K562 (cell line): ENCODE data around the gene E2F2. TPM values are rescaled to one million over a fixed set of nuclear protein-coding genes. Genes with fewer than 3 reads are reported as not detected.
A peak's percentile ranks its signal among the peaks of the same experiment; 100 is the strongest.

Experiments used
- CBX1 ChIP-seq: sonication (generic); IDR thresholded peaks from 2 replicates; pipeline ENCODE4 v1.6.1; 2016; ENCODE audit warnings: antibody characterized with exemption, low read depth, mild to moderate bottlenecking
- EP400 ChIP-seq: fragments of 450-650 bp; IDR thresholded peaks from 2 replicates; pipeline ENCODE4 v1.6.1; 2017; ENCODE audit warnings: antibody characterized with exemption, mild to moderate bottlenecking, moderate library complexity
- KAT2B ChIP-seq: IDR thresholded peaks from one replicate; pipeline ENCODE4 v1.6.1; 2012; ENCODE audit warnings: low read depth, mild to moderate bottlenecking, control low read depth, inconsistent platforms, low read length, moderate library complexity
- MIER1 ChIP-seq: fragments of 450-650 bp; IDR thresholded peaks from 2 replicates; pipeline ENCODE4 v1.6.1; 2016; ENCODE audit warnings: antibody characterized with exemption, mild to moderate bottlenecking, low read depth
- MTA3 ChIP-seq: fragments of 450-650 bp; formaldehyde crosslinking; IDR thresholded peaks from 2 replicates; pipeline ENCODE4 v1.6.1; 2017; ENCODE audit warnings: mild to moderate bottlenecking, borderline replicate concordance
- PHF20 ChIP-seq: fragments of 450-650 bp; IDR thresholded peaks from 2 replicates; pipeline ENCODE4 v1.6.1; 2018; ENCODE audit not compliant: partially characterized antibody
- POLR3G ChIP-seq: IDR thresholded peaks from 2 replicates; pipeline ENCODE4 v1.6.1; 2011; ENCODE audit not compliant: insufficient read length, insufficient replicate concordance; ENCODE audit errors: extremely low read depth
- RAD51 ChIP-seq: fragments of 450-650 bp; IDR thresholded peaks from 2 replicates; pipeline ENCODE4 v1.7.1; 2016; ENCODE audit warnings: low read depth, mild to moderate bottlenecking, borderline replicate concordance
- SMAD3 ChIP-seq: fragments of 450-650 bp; formaldehyde crosslinking; conservative IDR thresholded peaks from 2 replicates; pipeline ENCODE4 v1.4.0; 2020; ENCODE audit warnings: mild to moderate bottlenecking
- SMARCC2 ChIP-seq: fragments of 450-650 bp; IDR thresholded peaks from 2 replicates; pipeline ENCODE4 v1.6.1; 2017; ENCODE audit warnings: antibody characterized with exemption, moderate library complexity, mild to moderate bottlenecking, low read depth
- SNIP1 ChIP-seq: fragments of 450-650 bp; IDR thresholded peaks from 2 replicates; pipeline ENCODE4 v1.7.1; 2017; ENCODE audit warnings: low read depth, mild to moderate bottlenecking
- TEAD4 ChIP-seq, 2 experiments: sonication (generic) in 1 of 2; formaldehyde crosslinking in 1 of 2; IDR thresholded peaks; 2 replicates each; pipeline versions ENCODE4 v1.6.1 to v1.8.0; 2012 to 2022; ENCODE audit warnings: borderline replicate concordance in 1 of 2, inconsistent platforms in 1 of 2, low read length in 1 of 2, mild to moderate bottlenecking in 1 of 2, missing genetic modification reagents in 1 of 2
- TOE1 ChIP-seq, 2 experiments: fragments of 450-650 bp in 1 of 2; sonication (generic) in 1 of 2; formaldehyde crosslinking in 1 of 2; IDR thresholded peaks; 2 replicates each; pipeline versions ENCODE4 v1.7.1 to v1.8.0; 2016 to 2022; ENCODE audit warnings: borderline replicate concordance in 2 of 2, mild to moderate bottlenecking in 2 of 2, antibody characterized with exemption in 1 of 2, inconsistent platforms in 1 of 2, low read depth in 1 of 2, missing genetic modification reagents in 1 of 2, moderate library complexity in 1 of 2
- ZNF232 ChIP-seq: sonication (generic); formaldehyde crosslinking; IDR thresholded peaks from 2 replicates; pipeline ENCODE4 v1.8.0; 2022; ENCODE audit warnings: mild to moderate bottlenecking, missing genetic modification reagents
- ZNF239 ChIP-seq: fragments of 250-450 bp; sonication (Bioruptor Pico); IDR thresholded peaks from 2 replicates; pipeline ENCODE4 v1.4.0; 2020; ENCODE audit warnings: mild to moderate bottlenecking
- ZNF436 ChIP-seq: fragments of 250-450, 450-650 bp; sonication (Bioruptor Pico); formaldehyde crosslinking; IDR thresholded peaks from 2 replicates; pipeline ENCODE4 v1.7.0; 2020; ENCODE audit warnings: mild to moderate bottlenecking
- ZNF778 ChIP-seq: fragments of 450-650 bp; formaldehyde crosslinking; IDR thresholded peaks from 2 replicates; pipeline ENCODE4 v1.4.0; 2020; ENCODE audit warnings: mild to moderate bottlenecking, moderate library complexity
- polyA plus RNA-seq, 8 experiments: library from polyadenylated mRNA; depleted of rRNA in 4 of 8; stranded (reverse) in 5 of 8; unstranded in 3 of 8; fragments of >200 nt; fragmentation: Nextera tagmentation in 2 of 8; fragmentation: Illumina TruSeq in 1 of 8; extraction: Ambion mirVana in 2 of 8; extraction: Trizol in 1 of 8; gene quantifications; 2 replicates each; pipeline versions ENCODE4 v1.2.1 to v1.2.3, GENCODE V29; 2011 to 2014; ENCODE audit warnings: inconsistent platforms in 1 of 8, missing spikeins in 1 of 8
- total RNA-seq, 7 experiments: library from RNA; depleted of rRNA in 6 of 7; stranded (reverse); fragments of >200 nt in 6 of 7; fragmentation: Illumina TruSeq in 2 of 7; extraction: Trizol in 2 of 7; gene quantifications; 2 replicates each; pipeline versions ENCODE4 v1.2.1 to v1.2.3, GENCODE V29; 2011 to 2021; ENCODE audit warnings: low replicate concordance in 1 of 7
- TF ChIP-seq, protein P1 (sequence below): fragments of 150-350 bp; conservative IDR thresholded peaks from 2 replicates; pipeline ENCODE4 v1.6.1; 2014; ENCODE audit warnings: low read length
- TF ChIP-seq, protein P2 (sequence below), 2 experiments: fragments of 250-450 bp in 1 of 2; fragments of 450-650 bp in 1 of 2; sonication (Bioruptor Pico) in 1 of 2; IDR thresholded peaks; 2 replicates each; pipeline versions ENCODE4 v1.6.1 to v1.8.0; 2016 to 2021; ENCODE audit warnings: mild to moderate bottlenecking in 2 of 2, moderate library complexity in 2 of 2, missing compliant biosample characterization in 1 of 2, missing genetic modification characterization in 1 of 2
- TF ChIP-seq, protein P3 (sequence below): fragments of 250-450 bp; sonication (Bioruptor Pico); IDR thresholded peaks from 2 replicates; pipeline ENCODE4 v1.5.0; 2022; ENCODE audit warnings: mild to moderate bottlenecking

The E2F2 gene
- total and polyA plus RNA-seq, 9 of the 15 experiments (the other 6 are each of a cell fraction or from before 2014, with no cell fraction given) = 3.1 to 25.3 (median 11.4) TPM

DNA sequence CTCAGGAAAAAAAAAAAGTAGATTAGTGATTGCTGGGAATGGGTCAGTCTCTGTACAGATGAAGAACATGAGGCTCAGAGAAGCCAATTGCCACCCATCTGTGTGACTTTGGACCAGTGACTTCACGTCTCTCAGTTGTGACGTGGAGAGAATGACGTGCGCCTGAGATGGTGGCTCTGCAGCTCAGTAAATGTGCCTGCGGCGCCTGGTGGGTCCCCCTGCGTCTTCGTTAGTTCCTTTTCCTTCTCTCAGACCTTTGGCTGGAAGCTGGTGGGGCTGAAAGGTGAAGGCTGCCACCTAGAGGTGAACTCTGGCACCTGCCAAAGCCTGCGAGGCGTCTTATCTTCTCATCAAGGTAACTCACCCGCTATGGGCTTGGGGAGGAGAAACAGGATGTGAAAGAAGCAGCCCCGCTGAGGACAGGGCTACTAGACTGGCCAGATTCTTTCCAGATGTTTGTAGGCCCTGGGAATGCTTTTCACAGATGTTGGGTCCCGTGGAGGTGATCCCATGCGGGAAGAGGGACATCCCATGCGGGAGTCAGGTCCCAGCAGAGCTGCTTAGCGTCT lies 8.7 kb upstream of the E2F2 start (continued):
- TF ChIP-seq, protein P1, sequence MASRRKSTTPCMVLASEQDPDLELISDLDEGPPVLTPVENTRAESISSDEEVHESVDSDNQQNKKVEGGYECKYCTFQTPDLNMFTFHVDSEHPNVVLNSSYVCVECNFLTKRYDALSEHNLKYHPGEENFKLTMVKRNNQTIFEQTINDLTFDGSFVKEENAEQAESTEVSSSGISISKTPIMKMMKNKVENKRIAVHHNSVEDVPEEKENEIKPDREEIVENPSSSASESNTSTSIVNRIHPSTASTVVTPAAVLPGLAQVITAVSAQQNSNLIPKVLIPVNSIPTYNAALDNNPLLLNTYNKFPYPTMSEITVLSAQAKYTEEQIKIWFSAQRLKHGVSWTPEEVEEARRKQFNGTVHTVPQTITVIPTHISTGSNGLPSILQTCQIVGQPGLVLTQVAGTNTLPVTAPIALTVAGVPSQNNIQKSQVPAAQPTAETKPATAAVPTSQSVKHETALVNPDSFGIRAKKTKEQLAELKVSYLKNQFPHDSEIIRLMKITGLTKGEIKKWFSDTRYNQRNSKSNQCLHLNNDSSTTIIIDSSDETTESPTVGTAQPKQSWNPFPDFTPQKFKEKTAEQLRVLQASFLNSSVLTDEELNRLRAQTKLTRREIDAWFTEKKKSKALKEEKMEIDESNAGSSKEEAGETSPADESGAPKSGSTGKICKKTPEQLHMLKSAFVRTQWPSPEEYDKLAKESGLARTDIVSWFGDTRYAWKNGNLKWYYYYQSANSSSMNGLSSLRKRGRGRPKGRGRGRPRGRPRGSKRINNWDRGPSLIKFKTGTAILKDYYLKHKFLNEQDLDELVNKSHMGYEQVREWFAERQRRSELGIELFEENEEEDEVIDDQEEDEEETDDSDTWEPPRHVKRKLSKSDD = peak; percentile 65
- no peak for TF ChIP-seq ZNF436 (CRISPR knock-in tag)
- no peak for TF ChIP-seq MIER1
- TF ChIP-seq, protein P2, sequence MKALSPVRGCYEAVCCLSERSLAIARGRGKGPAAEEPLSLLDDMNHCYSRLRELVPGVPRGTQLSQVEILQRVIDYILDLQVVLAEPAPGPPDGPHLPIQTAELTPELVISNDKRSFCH (CRISPR knock-in tag; IDR thresholded peaks at IDR 0.05) = no peak
- TF ChIP-seq, protein P2 (tag; IDR thresholded peaks at IDR 0.05) = peak; percentile 73
- TF ChIP-seq SMAD3 (CRISPR knock-in tag) = 0 out of 2 replicates have a peak, but pooled peaks have one; percentile 43
- TF ChIP-seq, protein P3, sequence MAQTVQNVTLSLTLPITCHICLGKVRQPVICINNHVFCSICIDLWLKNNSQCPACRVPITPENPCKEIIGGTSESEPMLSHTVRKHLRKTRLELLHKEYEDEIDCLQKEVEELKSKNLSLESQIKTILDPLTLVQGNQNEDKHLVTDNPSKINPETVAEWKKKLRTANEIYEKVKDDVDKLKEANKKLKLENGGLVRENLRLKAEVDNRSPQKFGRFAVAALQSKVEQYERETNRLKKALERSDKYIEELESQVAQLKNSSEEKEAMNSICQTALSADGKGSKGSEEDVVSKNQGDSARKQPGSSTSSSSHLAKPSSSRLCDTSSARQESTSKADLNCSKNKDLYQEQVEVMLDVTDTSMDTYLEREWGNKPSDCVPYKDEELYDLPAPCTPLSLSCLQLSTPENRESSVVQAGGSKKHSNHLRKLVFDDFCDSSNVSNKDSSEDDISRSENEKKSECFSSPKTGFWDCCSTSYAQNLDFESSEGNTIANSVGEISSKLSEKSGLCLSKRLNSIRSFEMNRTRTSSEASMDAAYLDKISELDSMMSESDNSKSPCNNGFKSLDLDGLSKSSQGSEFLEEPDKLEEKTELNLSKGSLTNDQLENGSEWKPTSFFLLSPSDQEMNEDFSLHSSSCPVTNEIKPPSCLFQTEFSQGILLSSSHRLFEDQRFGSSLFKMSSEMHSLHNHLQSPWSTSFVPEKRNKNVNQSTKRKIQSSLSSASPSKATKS (CRISPR knock-in tag) = no peak
- peak; percentile 66 for TF ChIP-seq PHF20
- peak; percentile 72; the same call in 1 of the 2 replicates for TF ChIP-seq TOE1 (IDR thresholded peaks at IDR 0.05; ENCODE audit: borderline replicate concordance)
- TF ChIP-seq TOE1 (CRISPR knock-in tag; IDR thresholded peaks at IDR 0.05; ENCODE audit: borderline replicate concordance, low read depth) = no peak
- peak; percentile 43; the same call in 1 of the 2 replicates for TF ChIP-seq SMARCC2
- TF ChIP-seq TEAD4 (IDR thresholded peaks at IDR 0.05; ENCODE audit: low read length) = peak; percentile 47
- TF ChIP-seq TEAD4 (CRISPR knock-in tag; IDR thresholded peaks at IDR 0.05; ENCODE audit: borderline replicate concordance) = no peak
- no peak for TF ChIP-seq KAT2B
- TF ChIP-seq EP400 = peak; percentile 70
- no peak for TF ChIP-seq ZNF778
- TF ChIP-seq MTA3 = peak; percentile 98
- no peak; the same call in 1 of the 2 replicates for TF ChIP-seq ZNF239 (CRISPR knock-in tag)
- TF ChIP-seq SNIP1 = peak; percentile 74
- TF ChIP-seq ZNF232 (CRISPR knock-in tag) = no peak
- no peak for TF ChIP-seq POLR3G
- TF ChIP-seq RAD51 = peak; percentile 22; the same call in 1 of the 2 replicates
- peak; percentile 47; the same call in 1 of the 2 replicates for TF ChIP-seq CBX1
